ENCODE data around the gene IQCK.

- TF ChIP-seq CTCF (IDR thresholded peaks at IDR 0.05), result no peak
- TF ChIP-seq POLR2A (IDR thresholded peaks at IDR 0.05), result no peak
These were observed 99.1 kb downstream of the IQCK start for GRCh38 chr16:19817122-19817521.

Measured in thyroid gland (tissue), 4 donors.